Activated naive CD8-positive, alpha-beta T cell treated with anti-CD3 and anti-CD28 coated beads for 36 hours (primary cell): ENCODE data around the gene UXS1. TPM values are rescaled to one million over a fixed set of nuclear protein-coding genes. Genes with fewer than 3 reads are reported as not detected.
A peak's percentile ranks its signal among the peaks of the same experiment; 100 is the strongest.
"Not testable (repeated sequence)": the region's sequence is repeated elsewhere in the genome, so short reads cannot be mapped to it uniquely, and the experiment has no call there.

Experiments
- DNase-seq: peaks from one replicate; pipeline ENCODE4 v3.0.0; 2021
- H3K27ac Mint-ChIP-seq: one replicate; pipeline ENCODE4 v1.8.0; 2022; ENCODE audit warnings: mild to moderate bottlenecking, moderate library complexity, mixed read lengths
- H3K27me3 Mint-ChIP-seq: one replicate; pipeline ENCODE4 v1.8.0; 2022; ENCODE audit warnings: mild to moderate bottlenecking, mixed read lengths
- H3K36me3 Mint-ChIP-seq: one replicate; pipeline ENCODE4 v1.8.0; 2021; ENCODE audit warnings: mild to moderate bottlenecking, mixed read lengths
- H3K4me1 Mint-ChIP-seq: one replicate; pipeline ENCODE4 v1.8.0; 2021; ENCODE audit warnings: mixed read lengths
- H3K4me3 Mint-ChIP-seq: one replicate; pipeline ENCODE4 v1.8.0; 2022; ENCODE audit warnings: mild to moderate bottlenecking, moderate library complexity, mixed read lengths
- H3K9me3 Mint-ChIP-seq: one replicate; pipeline ENCODE4 v1.8.0; 2022; ENCODE audit warnings: mixed read lengths
- total RNA-seq, 2 experiments: library from RNA; stranded (reverse); gene quantifications; one replicate each; pipeline ENCODE4 v1.2.3, GENCODE V29; 2021

UXS1 gene
- total RNA-seq, 2 experiments from 2014 or later: 43.4 to 44.5 TPM

DNA sequence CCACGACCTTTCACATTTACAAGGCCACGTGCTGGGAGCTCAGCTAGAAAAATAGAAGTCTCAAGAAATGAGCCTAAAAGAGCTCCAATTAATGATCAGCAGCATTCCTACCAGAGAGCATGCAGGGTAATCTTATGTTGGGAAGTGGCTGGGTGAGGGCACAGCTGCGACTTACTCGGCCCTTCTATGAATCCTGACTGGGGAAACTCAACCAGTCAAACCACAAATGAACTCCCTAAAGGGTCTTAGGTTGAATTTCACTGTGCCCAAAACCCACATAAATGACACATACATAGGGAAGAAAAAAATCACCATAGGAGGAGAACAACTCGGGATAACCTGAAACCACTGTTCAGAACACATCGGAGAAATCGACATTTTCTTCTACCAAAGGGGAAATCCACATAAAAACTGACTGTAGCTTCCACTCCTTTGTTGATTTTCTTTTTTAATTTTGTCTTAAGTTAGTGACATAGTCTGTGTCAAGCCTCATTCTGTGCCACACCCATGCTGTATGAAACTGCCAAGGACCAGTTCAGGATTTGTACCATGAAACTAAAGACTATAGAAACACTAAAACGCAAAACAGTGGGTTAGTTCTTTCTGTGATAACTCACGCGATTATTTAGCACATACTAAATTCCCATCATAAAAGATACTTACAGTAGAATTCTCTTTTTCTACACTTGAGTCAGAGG is 54.7 kb downstream of the UXS1 start:
- Mint-ChIP-seq H3K4me1 (peaks cover 57% of the 10 kb centered on the region), H3K27me3 (no peaks in the 10 kb centered on the region), H3K4me3 (peak overlapping the region; percentile 78), H3K36me3 (peaks cover 43% of the 10 kb centered on the region), H3K9me3 (no peaks in the 10 kb centered on the region), H3K27ac (peak overlapping the region; percentile 89)
- no peak for DNase-seq

DNA sequence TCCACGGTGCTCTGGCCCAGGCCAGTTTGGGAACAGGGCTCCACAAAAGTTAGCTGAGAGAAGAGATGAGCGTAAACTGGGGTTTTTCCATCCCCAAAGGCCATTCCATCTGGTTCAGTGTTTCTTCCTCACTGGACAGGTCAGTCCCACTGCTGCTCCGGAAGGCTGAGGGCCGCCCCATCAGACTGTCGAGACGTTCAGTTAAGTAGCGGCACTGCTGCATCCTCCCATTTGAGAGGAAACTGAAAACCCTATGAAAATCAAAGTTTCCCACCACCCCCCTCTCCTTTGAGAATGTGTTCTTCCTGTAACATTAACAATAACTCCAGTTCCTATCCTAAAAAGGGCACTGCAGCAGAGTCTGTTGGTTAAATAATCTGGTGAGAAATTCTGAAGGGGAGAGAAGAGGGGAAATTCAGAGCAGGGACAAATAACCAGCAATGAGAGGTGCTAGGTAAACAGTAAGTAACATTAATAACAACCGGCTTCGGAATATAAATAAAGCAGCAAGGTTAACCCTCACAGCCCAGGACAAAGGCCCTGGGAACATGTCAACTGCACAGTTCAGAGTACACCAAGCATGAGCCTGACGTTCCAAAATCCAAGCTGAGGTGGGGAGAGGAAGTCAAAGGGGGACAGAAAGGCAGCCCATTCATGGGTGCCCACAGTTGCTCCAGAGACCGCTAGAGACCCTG is 55.4 kb downstream of the UXS1 start:
- Mint-ChIP-seq H3K4me1 (peaks cover 50% of the 10 kb centered on the region), H3K27me3 (no peaks in the 10 kb centered on the region), H3K27ac (peak overlapping the region; percentile 89), H3K4me3 (peak overlapping the region; percentile 78), H3K36me3 (peaks cover 36% of the 10 kb centered on the region), H3K9me3 (no peaks in the 10 kb centered on the region)
- no peak for DNase-seq

DNA sequence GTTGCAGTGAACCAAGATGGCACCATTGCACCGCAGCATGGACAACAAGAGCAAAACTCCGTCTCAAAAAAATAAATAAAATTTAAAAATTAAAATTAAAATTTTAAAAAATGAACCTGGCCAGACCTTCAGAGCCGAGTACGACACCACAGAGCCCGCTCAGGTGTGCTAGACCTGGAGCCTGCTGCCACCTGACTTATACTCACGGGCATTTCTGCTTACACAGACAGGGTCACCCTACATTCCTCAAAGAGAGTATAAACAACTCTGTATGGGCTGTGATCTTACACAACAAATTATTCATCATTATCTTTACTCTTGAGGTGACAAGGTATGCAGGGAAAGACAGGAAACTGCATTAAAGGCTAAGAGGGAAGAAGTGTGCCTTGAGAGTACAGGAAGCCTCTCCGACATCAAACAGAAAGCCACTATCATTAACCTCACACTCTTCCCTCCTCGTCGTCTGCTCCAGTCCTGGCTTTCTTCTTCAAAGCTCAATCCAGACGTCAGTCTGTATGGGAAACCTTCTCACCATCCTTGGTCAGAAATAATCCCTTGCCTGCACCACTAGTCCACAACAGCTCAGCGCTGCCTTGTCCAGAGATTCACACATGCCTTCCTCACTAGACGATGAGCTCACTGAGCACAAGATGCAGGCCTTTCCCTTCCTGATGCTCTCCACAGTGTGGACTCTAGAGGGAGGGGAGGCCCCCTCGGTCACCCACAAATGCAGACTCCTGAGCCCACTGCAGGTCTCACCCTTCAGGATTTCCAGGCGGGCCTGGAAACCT is 56.2 kb downstream of the UXS1 start:
- peak; percentile 19 for DNase-seq
- H3K4me3 Mint-ChIP-seq: peak overlapping the region; percentile 78
- peaks cover 45% of the 10 kb centered on the region for H3K4me1 Mint-ChIP-seq
- peaks cover 31% of the 10 kb centered on the region for H3K36me3 Mint-ChIP-seq
- no peaks in the 10 kb centered on the region for H3K27me3 Mint-ChIP-seq
- H3K27ac Mint-ChIP-seq: peak overlapping the region; percentile 89
- no peaks in the 10 kb centered on the region for H3K9me3 Mint-ChIP-seq

DNA sequence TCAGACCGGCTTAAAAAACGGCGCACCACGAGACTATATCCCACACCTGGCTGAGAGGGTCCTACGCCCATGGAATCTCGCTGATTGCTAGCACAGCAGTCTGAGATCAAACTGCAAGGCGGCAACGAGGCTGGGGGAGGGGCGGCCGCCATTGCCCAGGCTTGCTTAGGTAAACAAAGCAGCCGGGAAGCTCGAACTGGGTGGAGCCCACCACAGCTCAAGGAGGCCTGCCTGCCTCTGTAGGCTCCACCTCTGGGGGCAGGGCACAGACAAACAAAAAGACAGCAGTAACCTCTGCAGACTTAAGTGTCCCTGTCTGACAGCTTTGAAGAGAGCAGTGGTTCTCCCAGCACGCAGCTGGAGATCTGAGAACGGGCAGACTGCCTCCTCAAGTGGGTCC is 62.9 kb downstream of the UXS1 start:
- H3K4me3 Mint-ChIP-seq, H3K9me3 Mint-ChIP-seq, H3K27ac Mint-ChIP-seq, DNase-seq, H3K27me3 Mint-ChIP-seq: not testable (repeated sequence)
- H3K36me3 Mint-ChIP-seq: peaks cover 29% of the 10 kb centered on the region
- H3K4me1 Mint-ChIP-seq: peaks cover 22% of the 10 kb centered on the region

DNA sequence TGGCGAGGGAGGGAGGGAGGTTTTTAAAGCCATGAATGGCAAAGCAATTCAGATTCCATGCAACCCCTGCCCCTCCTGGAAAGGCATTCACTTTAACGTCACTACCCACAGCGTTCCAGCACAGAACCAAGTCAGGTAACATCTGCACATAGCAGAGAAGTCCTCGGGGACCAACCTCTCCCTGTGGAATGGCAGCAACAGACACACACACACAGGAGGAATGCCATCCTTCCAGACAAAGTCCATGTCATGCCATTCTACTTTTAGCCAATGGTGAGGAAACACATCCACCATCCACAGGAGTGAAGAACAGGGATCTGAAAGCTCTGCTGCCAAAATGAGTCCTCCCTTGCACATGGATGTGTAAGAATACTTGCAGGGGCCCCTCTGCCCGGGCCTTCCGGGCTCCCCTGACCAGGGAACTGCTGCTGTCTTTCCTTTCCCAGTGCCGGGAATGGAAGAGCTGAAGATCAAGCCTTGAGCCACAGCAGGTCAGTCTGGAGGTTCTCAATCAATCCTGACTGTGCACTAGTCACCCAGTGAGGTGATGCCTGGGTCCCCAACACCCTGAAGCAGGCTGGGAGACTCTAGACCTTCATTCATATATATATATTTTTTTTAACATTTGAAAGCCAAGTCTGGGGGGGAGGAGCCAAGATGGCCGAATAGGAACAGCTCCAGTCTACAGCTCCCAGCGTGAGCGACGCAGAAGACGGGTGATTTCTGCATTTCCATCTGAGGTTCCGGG is 63.7 kb downstream of the UXS1 start:
- Mint-ChIP-seq H3K4me1 (peaks cover 26% of the 10 kb centered on the region), H3K27ac (no peak overlapping the region), H3K27me3 (no peaks in the 10 kb centered on the region), H3K9me3 (no peaks in the 10 kb centered on the region), H3K36me3 (peaks cover 33% of the 10 kb centered on the region), H3K4me3 (no peak overlapping the region)
- DNase-seq: no peak

DNA sequence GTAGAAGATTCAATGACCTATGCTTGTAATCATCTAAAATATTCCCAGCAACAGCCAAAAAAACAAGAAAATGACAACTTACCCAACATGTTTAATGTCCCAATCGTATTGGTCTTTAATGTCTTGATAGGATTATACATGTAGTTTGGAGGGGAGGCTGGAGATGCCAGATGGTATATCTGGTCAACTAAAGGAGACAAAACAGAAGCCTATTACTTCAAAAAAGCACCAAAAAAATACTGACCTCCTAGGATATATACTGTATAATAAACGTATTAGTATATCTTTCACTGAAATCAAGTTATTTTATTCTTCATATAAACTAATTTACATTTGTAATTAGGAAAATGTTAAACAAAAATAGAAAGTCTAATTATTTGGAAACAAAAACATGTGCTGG is 64.5 kb downstream of the UXS1 start:
- H3K36me3 Mint-ChIP-seq: peaks cover 33% of the 10 kb centered on the region
- H3K27me3 Mint-ChIP-seq: no peaks in the 10 kb centered on the region
- H3K9me3 Mint-ChIP-seq: no peaks in the 10 kb centered on the region
- H3K27ac Mint-ChIP-seq: no peak overlapping the region
- no peak overlapping the region for H3K4me3 Mint-ChIP-seq
- no peak for DNase-seq
- H3K4me1 Mint-ChIP-seq: peaks cover 31% of the 10 kb centered on the region

DNA sequence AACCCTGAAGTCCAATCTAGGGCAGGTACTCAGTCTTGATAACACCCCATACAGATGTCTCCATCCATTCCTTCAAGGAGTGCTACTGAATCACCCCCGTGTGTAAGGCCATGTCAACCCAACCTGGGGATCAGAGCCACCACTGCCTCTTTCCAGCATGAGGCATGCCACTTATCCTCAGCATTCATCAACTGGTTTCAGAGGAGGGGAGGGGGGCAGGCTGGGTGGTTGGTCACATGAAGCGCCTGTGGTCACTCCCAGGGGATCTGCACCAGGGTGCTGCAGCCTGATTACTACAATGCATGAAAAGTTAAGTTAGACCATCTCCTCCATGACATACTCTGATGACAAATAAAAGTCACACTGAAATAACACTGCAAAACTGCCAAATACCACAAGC is 65.0 kb downstream of the UXS1 start:
- H3K27ac Mint-ChIP-seq: no peak overlapping the region

DNA sequence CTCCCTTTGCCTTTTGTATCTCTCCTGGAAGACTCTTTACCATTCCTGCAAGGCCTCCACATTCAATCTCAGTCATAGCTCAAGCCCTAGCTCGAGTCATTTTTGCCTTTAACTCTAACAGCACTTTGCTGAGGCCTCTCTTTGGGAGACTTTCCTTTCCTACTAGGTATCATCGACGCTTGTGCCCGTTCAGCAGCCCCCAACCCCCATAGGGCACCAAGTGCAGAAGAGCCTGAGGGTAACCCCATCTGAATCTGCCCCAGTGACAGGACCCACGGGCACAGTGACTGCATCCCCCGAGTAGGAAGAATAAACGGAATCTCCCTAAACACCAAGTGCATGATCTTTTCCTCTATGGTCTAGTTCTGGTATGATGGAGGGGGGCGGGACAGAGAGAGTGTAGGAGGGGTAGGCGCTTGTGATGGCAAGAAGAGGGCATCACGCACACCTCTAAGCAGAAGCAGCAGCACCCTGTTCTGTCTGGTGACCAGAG is 66.3 kb downstream of the UXS1 start:
- no peak for DNase-seq
- peaks cover 31% of the 10 kb centered on the region for H3K4me1 Mint-ChIP-seq
- no peak overlapping the region for H3K4me3 Mint-ChIP-seq
- peaks cover 37% of the 10 kb centered on the region for H3K36me3 Mint-ChIP-seq
- no peaks in the 10 kb centered on the region for H3K9me3 Mint-ChIP-seq
- H3K27me3 Mint-ChIP-seq: no peaks in the 10 kb centered on the region
- peak overlapping the region; percentile 39 for H3K27ac Mint-ChIP-seq

More for the DNA sequence above, 65.0 kb downstream of the UXS1 start:
- H3K4me1 Mint-ChIP-seq: peaks cover 31% of the 10 kb centered on the region
- no peak for DNase-seq
- no peak overlapping the region for H3K4me3 Mint-ChIP-seq
- no peaks in the 10 kb centered on the region for H3K9me3 Mint-ChIP-seq
- H3K36me3 Mint-ChIP-seq: peaks cover 33% of the 10 kb centered on the region
- H3K27me3 Mint-ChIP-seq: no peaks in the 10 kb centered on the region

DNA sequence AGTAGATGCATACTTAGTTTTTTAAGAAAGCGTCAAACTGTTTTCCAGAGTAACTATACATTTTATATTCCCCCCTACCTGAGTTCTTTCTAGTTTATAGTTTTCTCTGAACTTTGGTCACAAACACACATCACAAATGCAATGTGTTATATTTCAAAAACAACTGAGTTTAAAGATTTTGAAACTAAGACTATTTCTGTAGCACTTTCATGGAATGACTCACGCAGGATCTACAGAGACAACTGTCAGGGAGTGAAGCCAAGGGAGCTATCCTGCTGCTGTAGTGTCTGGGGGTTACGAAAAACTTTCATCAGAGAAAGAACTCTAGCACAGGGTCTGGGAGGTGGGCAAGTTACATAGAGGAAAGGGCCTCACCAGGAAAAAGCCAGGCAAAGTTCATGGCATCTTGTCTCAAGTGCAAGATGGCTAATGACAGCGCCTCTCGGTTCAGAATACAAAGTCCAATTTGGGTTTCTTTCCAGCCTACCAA is 66.8 kb downstream of the UXS1 start:
- no peaks in the 10 kb centered on the region for H3K9me3 Mint-ChIP-seq
- peaks cover 31% of the 10 kb centered on the region for H3K4me1 Mint-ChIP-seq
- H3K27ac Mint-ChIP-seq: peak overlapping the region; percentile 39
- peaks cover 37% of the 10 kb centered on the region for H3K36me3 Mint-ChIP-seq
- DNase-seq: no peak
- no peaks in the 10 kb centered on the region for H3K27me3 Mint-ChIP-seq
- H3K4me3 Mint-ChIP-seq: no peak overlapping the region

DNA sequence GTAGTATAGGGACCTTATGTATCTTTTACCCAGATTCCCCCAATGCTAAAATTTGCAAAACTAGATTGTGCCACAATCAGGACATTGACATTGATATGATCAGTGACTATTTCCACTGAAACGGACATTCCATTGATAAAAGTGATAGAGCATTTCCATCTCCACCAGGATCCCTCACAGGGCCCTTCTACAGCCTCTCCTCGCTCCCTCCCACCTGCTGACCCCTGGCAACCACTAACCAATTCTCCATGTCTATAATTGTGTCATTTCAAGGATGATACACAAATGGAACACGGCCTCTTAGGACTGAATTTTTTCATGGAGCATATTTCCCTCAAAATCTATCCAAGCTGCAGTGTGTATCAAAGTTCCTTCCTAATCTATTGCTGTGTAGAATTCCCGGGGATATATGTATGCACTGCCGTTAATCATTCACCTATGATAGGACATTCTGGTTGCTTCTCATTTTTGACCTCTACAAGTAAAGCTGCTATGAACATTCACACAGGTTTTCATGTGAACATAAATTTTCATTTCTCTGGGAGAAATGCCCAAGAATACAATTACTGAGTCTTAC is 67.3 kb downstream of the UXS1 start:
- no peak overlapping the region for H3K4me3 Mint-ChIP-seq
- DNase-seq: no peak
- H3K4me1 Mint-ChIP-seq: peaks cover 31% of the 10 kb centered on the region
- H3K36me3 Mint-ChIP-seq: peaks cover 37% of the 10 kb centered on the region
- H3K9me3 Mint-ChIP-seq: no peaks in the 10 kb centered on the region
- no peak overlapping the region for H3K27ac Mint-ChIP-seq
- H3K27me3 Mint-ChIP-seq: no peaks in the 10 kb centered on the region

DNA sequence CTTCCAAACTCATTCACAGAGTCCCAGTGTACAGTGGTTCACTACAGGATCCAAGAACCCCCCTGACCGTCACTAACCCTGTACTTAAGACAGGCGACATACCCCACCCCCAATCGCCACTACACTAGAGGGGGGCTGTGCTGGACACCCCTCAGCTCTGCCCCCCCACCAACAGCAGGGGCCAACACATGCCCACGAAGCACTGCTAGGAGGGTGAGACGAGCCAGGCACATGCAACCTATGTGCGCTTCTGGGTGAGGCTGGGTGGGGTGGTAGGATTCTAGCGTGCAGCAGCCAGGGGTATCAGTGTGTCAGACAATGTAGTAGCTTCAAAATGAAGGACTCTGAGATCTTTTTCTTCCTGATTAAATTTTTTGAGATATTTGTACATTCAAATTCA is 67.8 kb downstream of the UXS1 start:
- Mint-ChIP-seq H3K9me3 (no peaks in the 10 kb centered on the region), H3K27me3 (no peaks in the 10 kb centered on the region), H3K36me3 (peaks cover 37% of the 10 kb centered on the region), H3K27ac (peak overlapping the region; percentile 39), H3K4me1 (peaks cover 31% of the 10 kb centered on the region), H3K4me3 (no peak overlapping the region)
- DNase-seq: no peak

DNA sequence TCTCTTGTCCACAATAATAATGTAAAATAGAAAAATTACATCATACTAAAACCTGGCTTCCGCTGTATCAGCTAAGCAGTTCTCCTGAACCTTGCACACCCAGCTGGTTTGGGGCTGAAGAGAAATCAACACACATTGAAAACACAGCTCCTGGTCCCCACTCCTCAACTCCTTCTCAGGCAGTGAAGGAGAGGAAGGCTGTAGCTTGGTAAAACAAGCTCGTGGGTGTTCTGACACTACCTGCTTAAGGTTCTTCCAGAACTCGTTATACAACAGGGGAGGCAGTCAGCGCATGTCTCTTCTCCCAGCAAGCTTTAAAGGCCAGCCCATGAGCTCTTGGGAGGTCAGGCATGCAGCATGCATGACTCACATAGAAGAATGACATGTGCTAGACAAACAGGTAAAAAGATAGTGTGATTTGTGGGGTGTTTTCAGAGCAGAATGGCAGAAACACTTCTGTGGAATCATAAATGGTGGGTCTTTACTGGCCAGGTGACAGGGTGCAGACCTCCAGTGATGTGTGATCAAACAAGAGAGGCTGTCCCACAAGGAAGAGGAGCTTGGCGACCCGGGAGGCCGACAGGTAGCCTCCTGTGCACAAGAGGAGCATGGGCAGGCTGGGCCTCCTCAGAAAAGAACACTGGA is 69.1 kb downstream of the UXS1 start:
- H3K9me3 Mint-ChIP-seq: no peaks in the 10 kb centered on the region
- H3K27ac Mint-ChIP-seq: no peak overlapping the region
- H3K4me3 Mint-ChIP-seq: no peak overlapping the region
- H3K27me3 Mint-ChIP-seq: no peaks in the 10 kb centered on the region
- no peak for DNase-seq
- peaks cover 37% of the 10 kb centered on the region for H3K36me3 Mint-ChIP-seq
- peaks cover 31% of the 10 kb centered on the region for H3K4me1 Mint-ChIP-seq

DNA sequence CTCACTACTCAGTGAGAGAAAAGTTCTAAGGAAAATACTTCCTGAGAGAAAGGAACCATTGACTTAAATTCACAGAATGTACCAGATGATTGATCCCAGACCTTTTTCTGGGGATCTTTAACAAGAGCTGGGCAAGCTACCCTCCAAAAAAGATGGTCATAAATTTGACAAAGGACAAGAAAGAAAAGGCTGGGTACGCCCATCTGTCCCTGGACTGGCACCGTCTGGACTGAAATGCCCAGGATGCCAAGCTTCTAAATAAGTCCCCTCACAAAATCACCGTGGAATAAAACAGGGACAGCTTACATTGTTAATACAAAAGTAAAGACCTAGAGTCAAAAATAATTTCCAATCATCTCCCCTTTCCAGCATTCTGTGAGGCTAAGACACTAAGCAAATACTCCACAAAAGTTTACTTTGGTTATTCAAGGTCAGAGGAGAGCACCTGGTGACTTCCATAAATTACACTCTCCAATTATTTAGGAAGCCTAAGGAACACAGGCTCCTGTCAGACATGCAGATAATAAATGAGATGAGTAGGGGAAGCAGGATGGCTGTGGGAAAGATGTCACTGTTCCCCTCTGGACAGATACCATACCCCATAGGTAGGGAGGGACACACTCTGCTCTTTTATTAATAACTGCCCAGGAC is 69.9 kb downstream of the UXS1 start:
- no peak overlapping the region for H3K27ac Mint-ChIP-seq
- no peaks in the 10 kb centered on the region for H3K27me3 Mint-ChIP-seq
- no peak overlapping the region for H3K4me3 Mint-ChIP-seq
- no peaks in the 10 kb centered on the region for H3K9me3 Mint-ChIP-seq
- no peak for DNase-seq
- peaks cover 31% of the 10 kb centered on the region for H3K36me3 Mint-ChIP-seq
- H3K4me1 Mint-ChIP-seq: peaks cover 33% of the 10 kb centered on the region
